Hepatocyte (in vitro differentiated cells): ENCODE results near the gene AMIGO3. TPM values are rescaled to one million over a fixed set of nuclear protein-coding genes. Genes with fewer than 3 reads are reported as not detected.

ENCODE experiments used
- DNase-seq: peaks from one replicate; pipeline ENCODE4 v3.0.0-alpha.2; 2016; ENCODE audit warnings: low spot score
- H2AFZ ChIP-seq: fragments of 200-600 bp; sonication (generic); 2 replicates; pipeline ENCODE4 v1.6.0; 2016; ENCODE audit warnings: antibody characterized with exemption, mild to moderate bottlenecking
- H3K27ac ChIP-seq: fragments of 200-600 bp; sonication (generic); 2 replicates; pipeline ENCODE4 v1.5.1; 2016; ENCODE audit warnings: mild to moderate bottlenecking
- H3K27me3 ChIP-seq: fragments of 200-600 bp; sonication (generic); 2 replicates; pipeline ENCODE4 v1.6.1; 2016
- H3K36me3 ChIP-seq: fragments of 200-600 bp; sonication (generic); replicated peaks from 2 replicates; pipeline ENCODE4 v1.5.1; 2016; ENCODE audit warnings: low read depth; ENCODE audit not compliant: insufficient read depth
- H3K4me1 ChIP-seq: fragments of 200-600 bp; sonication (generic); 2 replicates; pipeline ENCODE4 v1.5.1; 2016; ENCODE audit warnings: mild to moderate bottlenecking, moderate library complexity; ENCODE audit not compliant: insufficient read depth
- H3K4me2 ChIP-seq: fragments of 200-600 bp; sonication (generic); 2 replicates; pipeline ENCODE4 v1.6.0; 2016
- H3K4me3 ChIP-seq: fragments of 200-600 bp; sonication (generic); 2 replicates; pipeline ENCODE4 v1.5.1; 2016; ENCODE audit warnings: mild to moderate bottlenecking
- H3K79me2 ChIP-seq: fragments of 200-600 bp; sonication (generic); 2 replicates; pipeline ENCODE4 v1.6.0; 2017; ENCODE audit warnings: mild to moderate bottlenecking
- H3K9me2 ChIP-seq: fragments of 200-600 bp; sonication (generic); replicated peaks from 2 replicates; pipeline ENCODE4 v1.6.0; 2017; ENCODE audit warnings: mild to moderate bottlenecking; ENCODE audit not compliant: insufficient read depth
- H3K9me3 ChIP-seq: fragments of 200-600 bp; sonication (generic); 2 replicates; pipeline ENCODE4 v1.5.1; 2016; ENCODE audit warnings: low read depth, mild to moderate bottlenecking
- H4K20me1 ChIP-seq: fragments of 200-600 bp; sonication (generic); 2 replicates; pipeline ENCODE4 v1.6.0; 2016; ENCODE audit warnings: mild to moderate bottlenecking; ENCODE audit not compliant: insufficient read depth, poor library complexity, severe bottlenecking
- CTCF ChIP-seq: fragments of 200-600 bp; sonication (generic); IDR thresholded peaks from 2 replicates; pipeline ENCODE4 v1.5.1; 2016; ENCODE audit warnings: antibody characterized with exemption, mild to moderate bottlenecking; ENCODE audit not compliant: poor library complexity
- EZH2 ChIP-seq: fragments of 200-600 bp; sonication (generic); IDR thresholded peaks from 2 replicates; pipeline ENCODE4 v1.6.1; 2016; ENCODE audit warnings: antibody characterized with exemption, mild to moderate bottlenecking, borderline replicate concordance
- EZH2phosphoT487 ChIP-seq: fragments of 200-600 bp; sonication (generic); IDR thresholded peaks from one replicate; pipeline ENCODE4 v1.6.1; 2018; ENCODE audit warnings: antibody characterized with exemption, mild to moderate bottlenecking, low read depth, moderate library complexity; ENCODE audit not compliant: unreplicated experiment, severe bottlenecking
- WGBS: methylation state at CpG from one replicate; pipeline ENCODE4 v1.1.6; 2016; ENCODE audit warnings: low lambda C conversion rate; ENCODE audit errors: missing lambda C conversion rate; 5-methylcytosine and 5-hydroxymethylcytosine counted together
- polyA plus RNA-seq: library from polyadenylated mRNA; unstranded; fragments of >200 nt; fragmentation: Nextera tagmentation; extraction: Ambion mirVana; gene quantifications from 2 replicates; pipeline ENCODE4 v1.2.1, GENCODE V29; 2016
- total RNA-seq: library from RNA; depleted of rRNA; stranded (reverse); fragments of >200 nt; gene quantifications from 2 replicates; pipeline ENCODE4 v1.2.3, GENCODE V29; 2014

Gene AMIGO3
- total and polyA plus RNA-seq, 2 experiments from 2014 or later = 0.57 to 1.7 TPM

GRCh38 chr3:49721596-49721895 lies 2.1 kb upstream of the AMIGO3 start:
- 91% methylated on average over 9 of the region's 9 CpGs for WGBS
- no peak for TF ChIP-seq CTCF
- TF ChIP-seq EZH2phosphoT487 = no peak
- no peak for TF ChIP-seq EZH2
- no peaks in the 10 kb centered on the region for H3K9me2 ChIP-seq
- peaks cover 25% of the 10 kb centered on the region for H3K4me1 ChIP-seq
- H3K4me3 ChIP-seq = no peak overlapping the region
- no peak overlapping the region for H3K4me2 ChIP-seq
- H3K79me2 ChIP-seq = peaks cover 13% of the 10 kb centered on the region
- peaks cover 3% of the 10 kb centered on the region for H4K20me1 ChIP-seq
- H2AFZ ChIP-seq = no peak overlapping the region
- no peak overlapping the region for H3K27ac ChIP-seq
- H3K9me3 ChIP-seq = no peaks in the 10 kb centered on the region
- H3K36me3 ChIP-seq = no peaks in the 10 kb centered on the region
- no peaks in the 10 kb centered on the region for H3K27me3 ChIP-seq
- no peak for DNase-seq

DNA sequence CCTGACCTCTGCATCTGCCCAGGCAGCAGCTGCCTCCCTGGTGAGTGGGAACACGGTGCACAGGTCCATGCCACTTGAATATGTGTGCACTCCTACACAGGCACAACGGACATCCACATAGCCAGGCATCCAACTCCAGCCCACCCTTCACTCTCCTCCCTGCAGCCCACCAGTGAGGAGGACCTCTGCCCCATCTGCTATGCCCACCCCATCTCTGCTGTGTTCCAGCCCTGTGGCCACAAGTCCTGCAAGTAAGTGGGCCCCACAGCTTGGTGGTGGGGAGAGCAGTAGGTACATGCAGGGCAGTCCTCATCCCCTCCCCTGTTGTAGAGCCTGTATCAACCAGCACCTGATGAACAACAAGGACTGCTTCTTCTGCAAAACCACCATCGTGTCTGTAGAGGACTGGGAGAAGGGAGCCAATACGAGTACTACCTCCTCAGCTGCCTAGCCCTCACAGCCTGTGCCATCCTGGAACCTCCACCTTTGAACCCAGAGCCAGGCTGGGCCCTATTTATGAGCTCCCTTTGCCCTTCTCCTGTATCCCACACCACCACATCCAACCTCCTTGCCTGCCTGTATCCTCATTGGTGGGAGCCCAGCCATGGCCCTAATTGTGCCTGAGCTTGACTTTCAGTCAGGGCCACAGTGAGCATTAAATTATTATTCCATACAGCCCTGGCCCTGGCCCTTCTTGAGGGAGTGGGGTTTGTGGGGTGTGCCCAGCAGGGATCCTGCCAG lies 1.5 kb upstream of the AMIGO3 start:
- H3K79me2 ChIP-seq = peaks cover 13% of the 10 kb centered on the region
- H3K4me2 ChIP-seq = no peak overlapping the region
- peaks cover 25% of the 10 kb centered on the region for H3K4me1 ChIP-seq
- H3K9me2 ChIP-seq = no peaks in the 10 kb centered on the region
- no peaks in the 10 kb centered on the region for H3K36me3 ChIP-seq
- DNase-seq = no peak
- no peak overlapping the region for H2AFZ ChIP-seq
- no peaks in the 10 kb centered on the region for H3K9me3 ChIP-seq
- no peak for TF ChIP-seq EZH2
- no peak for TF ChIP-seq EZH2phosphoT487
- TF ChIP-seq CTCF = no peak
- H4K20me1 ChIP-seq = peaks cover 3% of the 10 kb centered on the region
- WGBS = 91% methylated on average over 4 of the region's 4 CpGs
- no peaks in the 10 kb centered on the region for H3K27me3 ChIP-seq
- H3K27ac ChIP-seq = no peak overlapping the region
- no peak overlapping the region for H3K4me3 ChIP-seq

GRCh38 chr3:49718858-49719213 lies 648 bp downstream of the AMIGO3 start:
- H2AFZ ChIP-seq = no peak overlapping the region
- H3K9me2 ChIP-seq = no peaks in the 10 kb centered on the region
- TF ChIP-seq EZH2 = no peak
- TF ChIP-seq CTCF = no peak
- TF ChIP-seq EZH2phosphoT487 = no peak
- DNase-seq = no peak
- peaks cover 18% of the 10 kb centered on the region for H3K4me1 ChIP-seq
- no peak overlapping the region for H3K27ac ChIP-seq
- H4K20me1 ChIP-seq = peaks cover 3% of the 10 kb centered on the region
- no peaks in the 10 kb centered on the region for H3K36me3 ChIP-seq
- no peaks in the 10 kb centered on the region for H3K9me3 ChIP-seq
- H3K27me3 ChIP-seq = no peaks in the 10 kb centered on the region
- peak overlapping the region; percentile 92 for H3K4me2 ChIP-seq
- 31% methylated on average over 33 of the region's 33 CpGs for WGBS
- H3K79me2 ChIP-seq = peaks cover 13% of the 10 kb centered on the region
- H3K4me3 ChIP-seq = peak overlapping the region; percentile 37
